ENCODE results near the gene CCDC136.

Gene CCDC136

DNA sequence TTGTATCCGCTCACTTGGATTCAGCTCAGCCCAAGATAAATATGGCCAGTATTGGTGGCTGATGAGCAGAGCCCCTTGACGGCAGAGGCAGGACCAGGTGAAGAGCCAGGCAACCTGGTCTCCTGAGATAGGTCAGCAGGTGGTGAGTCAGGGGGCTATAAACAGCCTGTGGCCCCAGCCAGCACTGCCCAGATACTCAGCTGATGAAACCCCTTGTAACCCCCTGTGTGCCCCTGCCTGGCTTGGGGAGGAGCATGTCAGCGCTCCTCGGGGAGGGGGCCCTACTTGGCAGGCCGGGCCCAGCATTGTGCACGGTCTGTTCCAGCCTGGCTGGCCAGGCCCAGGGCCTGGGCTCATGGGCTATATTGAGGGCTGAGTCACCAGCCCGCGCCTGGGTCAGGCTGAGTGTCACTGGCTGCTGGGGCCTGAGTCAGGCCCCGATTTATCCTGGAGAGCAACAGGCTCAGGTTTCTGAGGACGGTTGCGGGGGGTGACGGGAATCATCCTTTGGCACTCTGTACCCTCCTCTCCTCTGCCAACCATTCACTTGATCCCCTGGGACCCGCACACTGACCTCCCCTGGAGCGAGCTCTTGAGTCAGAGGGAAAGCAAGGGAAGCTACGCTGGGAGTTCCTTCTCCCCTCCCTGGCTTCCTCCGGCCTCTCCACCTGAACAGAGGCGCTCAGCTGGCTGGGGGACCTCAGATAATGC, 35.6 kb downstream of the CCDC136 start:
- H3K4me3 Mint-ChIP-seq: no peak overlapping the region
- H3K27me3 Mint-ChIP-seq: peaks cover 19% of the 10 kb centered on the region
- H3K27ac Mint-ChIP-seq: no peak overlapping the region
- no peaks in the 10 kb centered on the region for H3K36me3 Mint-ChIP-seq
- ATAC-seq (ENCODE audit: low read depth) (no peak), DNase-seq (ENCODE audit: low spot score in 2 of 2) (no peak)
- peaks cover 14% of the 10 kb centered on the region for H3K4me1 Mint-ChIP-seq
- no peaks in the 10 kb centered on the region for H3K9me3 Mint-ChIP-seq

DNA sequence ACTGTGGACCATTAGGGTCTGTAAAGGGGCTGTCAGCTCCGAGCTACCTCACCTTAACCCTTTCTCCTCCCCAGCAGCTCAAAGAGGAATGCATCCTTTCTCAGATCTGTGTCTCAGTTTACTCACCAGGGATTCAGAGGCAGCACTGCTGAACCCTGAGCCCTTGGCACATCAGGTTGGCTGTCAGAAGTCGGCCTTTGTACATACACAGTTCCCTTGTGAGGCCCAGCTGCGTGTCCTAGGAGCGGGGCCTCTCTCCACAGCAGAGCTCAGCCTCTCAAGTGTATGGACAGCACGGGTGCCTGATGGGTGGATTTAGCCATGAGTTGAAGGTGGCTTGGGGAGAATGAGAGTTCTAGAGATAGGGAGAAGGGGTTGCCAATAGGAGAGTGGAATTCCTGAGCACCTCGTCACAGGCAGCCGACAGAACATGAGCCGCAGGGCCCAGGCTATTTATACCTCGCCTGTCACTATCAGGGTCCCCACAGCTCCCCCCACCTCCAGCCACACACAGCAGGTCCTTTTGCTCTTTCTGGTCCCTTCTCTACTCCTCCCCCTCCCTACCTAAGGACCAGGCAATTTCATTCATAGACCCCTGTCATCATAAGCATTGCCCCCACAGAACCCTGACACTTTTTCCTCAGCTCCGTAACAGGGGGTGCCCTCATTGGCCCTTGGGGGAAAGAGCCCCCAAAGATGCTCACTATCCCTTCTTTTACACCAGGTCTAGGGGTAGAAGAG, 36.4 kb downstream of the CCDC136 start:
- Mint-ChIP-seq H3K4me1 (peaks cover 14% of the 10 kb centered on the region), H3K9me3 (no peaks in the 10 kb centered on the region), H3K4me3 (no peak overlapping the region), H3K36me3 (no peaks in the 10 kb centered on the region), H3K27me3 (peaks cover 18% of the 10 kb centered on the region), H3K27ac (no peak overlapping the region)
- DNase-seq (ENCODE audit: low spot score in 2 of 2) (no peak), ATAC-seq (ENCODE audit: low read depth) (no peak)

DNA sequence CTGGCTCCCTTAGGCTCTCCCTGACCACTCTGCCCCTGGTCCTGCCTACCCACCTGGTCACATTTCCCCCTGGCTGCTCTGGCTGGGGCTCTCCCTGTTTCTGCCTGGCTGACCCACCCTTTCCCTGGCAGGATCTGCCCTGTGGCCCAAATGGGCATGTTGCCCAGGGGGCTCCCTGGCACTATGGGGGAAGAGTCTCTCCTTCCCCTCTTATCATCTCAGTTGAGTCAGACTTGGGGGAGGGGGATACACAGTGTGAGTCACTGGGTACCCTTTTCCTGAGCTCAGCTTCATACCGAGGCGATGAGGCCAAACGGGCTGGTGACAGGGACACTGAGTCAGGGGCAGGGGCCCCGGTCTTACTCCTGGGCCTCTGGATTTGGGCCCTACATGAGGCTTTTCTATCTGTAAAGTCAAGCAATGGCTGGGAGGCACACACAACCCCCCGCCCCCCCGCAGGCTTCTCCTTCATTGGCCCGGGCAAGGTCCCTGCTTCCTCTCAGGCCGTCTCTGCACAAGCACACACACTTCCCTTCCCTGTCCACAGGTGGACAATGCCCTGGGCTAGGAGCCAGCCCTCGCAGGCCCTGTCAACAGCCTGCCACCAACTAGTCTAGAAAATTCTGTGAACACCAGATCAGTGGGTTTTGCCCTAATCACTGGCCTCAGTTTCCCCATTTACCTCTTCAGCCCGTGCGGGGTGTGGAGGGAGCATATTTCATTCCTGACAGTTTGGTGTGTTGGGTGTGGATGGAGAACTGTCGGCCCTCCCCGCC, 37.8 kb downstream of the CCDC136 start:
- Mint-ChIP-seq H3K36me3 (no peaks in the 10 kb centered on the region), H3K27ac (no peak overlapping the region), H3K9me3 (no peaks in the 10 kb centered on the region), H3K4me1 (peaks cover 14% of the 10 kb centered on the region), H3K4me3 (peak overlapping the region; percentile 49), H3K27me3 (peaks cover 18% of the 10 kb centered on the region)
- ATAC-seq (ENCODE audit: low read depth) (no peak), DNase-seq (ENCODE audit: low spot score in 2 of 2) (no peak)

DNA sequence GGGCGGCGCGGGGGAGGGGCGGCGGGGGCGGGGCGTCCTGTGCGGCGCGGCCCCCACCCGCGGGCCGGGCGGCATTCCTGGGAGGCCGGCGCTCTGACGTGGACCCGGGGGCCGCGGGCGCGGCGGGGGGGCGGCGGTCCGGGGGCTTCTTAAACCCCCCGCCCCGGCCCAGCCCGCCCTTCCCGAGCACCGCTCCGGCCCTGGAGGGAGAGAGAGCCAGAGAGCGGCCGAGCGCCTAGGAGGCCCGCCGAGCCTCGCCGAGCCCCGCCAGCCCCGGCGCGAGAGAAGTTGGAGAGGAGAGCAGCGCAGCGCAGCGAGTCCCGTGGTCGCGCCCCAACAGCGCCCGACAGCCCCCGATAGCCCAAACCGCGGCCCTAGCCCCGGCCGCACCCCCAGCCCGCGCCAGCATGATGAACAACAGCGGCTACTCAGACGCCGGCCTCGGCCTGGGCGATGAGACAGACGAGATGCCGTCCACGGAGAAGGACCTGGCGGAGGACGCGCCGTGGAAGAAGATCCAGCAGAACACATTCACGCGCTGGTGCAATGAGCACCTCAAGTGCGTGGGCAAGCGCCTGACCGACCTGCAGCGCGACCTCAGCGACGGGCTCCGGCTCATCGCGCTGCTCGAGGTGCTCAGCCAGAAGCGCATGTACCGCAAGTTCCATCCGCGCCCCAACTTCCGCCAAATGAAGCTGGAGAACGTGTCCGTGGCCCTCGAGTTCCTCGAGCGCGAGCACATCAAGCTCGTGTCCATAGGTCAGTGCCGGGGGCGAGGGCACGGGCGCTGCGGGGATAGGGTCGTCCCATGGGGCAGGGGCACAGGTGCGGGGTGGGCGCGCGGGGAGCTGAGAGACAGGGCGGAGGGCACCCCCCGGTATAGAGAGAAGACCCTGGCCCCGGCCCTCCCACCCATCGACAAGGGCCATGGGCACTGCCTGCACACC, 38.7 kb downstream of the CCDC136 start, which contains the start of gene FLNC:
FLNC (plus strand) TSS at position 176 of the 947 bp plus-strand sequence; CDS start at position 408, 232 bp downstream.
- DNase-seq (ENCODE audit: low spot score in 2 of 2) (peak; percentile 38 to 54), ATAC-seq (ENCODE audit: low read depth) (peak; percentile 62)
- no peak within 1 kb of the TSS for H3K27ac Mint-ChIP-seq
- H3K9me3 Mint-ChIP-seq: no peaks in the 10 kb centered on the region
- peaks cover 14% of the 10 kb centered on the region for H3K4me1 Mint-ChIP-seq
- peak within 1 kb of the TSS; percentile 72 for H3K4me3 Mint-ChIP-seq
- peaks cover 20% of the 10 kb centered on the region for H3K27me3 Mint-ChIP-seq
- H3K36me3 Mint-ChIP-seq: no peaks in the 10 kb centered on the region

DNA sequence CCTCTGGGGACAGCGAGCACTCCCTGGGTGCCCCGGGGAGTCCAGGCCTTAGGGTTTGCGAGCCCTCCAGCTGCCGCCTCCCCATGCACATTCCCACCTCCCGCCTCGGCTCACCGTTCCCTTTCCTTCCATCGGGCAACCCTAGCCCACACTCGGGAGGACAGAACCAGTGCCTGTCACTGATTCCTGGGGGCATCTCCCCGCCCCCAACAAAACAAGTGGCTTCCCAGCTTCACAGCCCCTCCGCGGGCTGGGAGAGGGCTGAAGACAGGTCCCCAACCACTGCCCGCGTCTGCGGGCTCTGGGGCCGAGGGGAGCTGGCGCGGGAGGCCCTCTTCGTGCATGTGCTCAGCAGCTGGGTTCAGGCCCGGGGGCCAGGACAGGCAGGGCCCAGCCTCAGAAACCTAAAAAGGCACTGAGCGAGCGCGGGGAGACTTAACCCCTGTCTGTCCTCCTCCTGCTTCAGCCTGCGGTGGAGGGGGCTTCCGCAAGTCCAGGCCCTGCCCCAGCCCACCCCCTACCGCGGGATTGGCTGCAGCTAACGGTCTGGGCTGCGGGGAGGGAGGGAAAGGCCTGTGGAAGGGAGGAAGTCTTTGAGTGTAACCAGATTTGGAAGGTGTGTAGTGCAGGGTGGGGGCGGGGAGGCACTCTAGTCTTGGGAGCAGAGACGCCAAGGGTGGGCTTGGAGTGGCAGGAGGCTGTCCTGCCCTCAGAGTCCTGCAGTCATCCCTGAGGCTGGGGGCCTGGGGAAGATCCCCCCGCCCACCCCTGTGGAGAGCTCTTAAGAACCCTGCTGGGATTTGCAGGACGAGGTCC, 39.6 kb downstream of the CCDC136 start:
- DNase-seq (ENCODE audit: low spot score in 2 of 2) (peak in 1 of 2 donors; percentile 47), ATAC-seq (ENCODE audit: low read depth) (peak; percentile 44)
- peak overlapping the region; percentile 66 for H3K4me3 Mint-ChIP-seq

DNA sequence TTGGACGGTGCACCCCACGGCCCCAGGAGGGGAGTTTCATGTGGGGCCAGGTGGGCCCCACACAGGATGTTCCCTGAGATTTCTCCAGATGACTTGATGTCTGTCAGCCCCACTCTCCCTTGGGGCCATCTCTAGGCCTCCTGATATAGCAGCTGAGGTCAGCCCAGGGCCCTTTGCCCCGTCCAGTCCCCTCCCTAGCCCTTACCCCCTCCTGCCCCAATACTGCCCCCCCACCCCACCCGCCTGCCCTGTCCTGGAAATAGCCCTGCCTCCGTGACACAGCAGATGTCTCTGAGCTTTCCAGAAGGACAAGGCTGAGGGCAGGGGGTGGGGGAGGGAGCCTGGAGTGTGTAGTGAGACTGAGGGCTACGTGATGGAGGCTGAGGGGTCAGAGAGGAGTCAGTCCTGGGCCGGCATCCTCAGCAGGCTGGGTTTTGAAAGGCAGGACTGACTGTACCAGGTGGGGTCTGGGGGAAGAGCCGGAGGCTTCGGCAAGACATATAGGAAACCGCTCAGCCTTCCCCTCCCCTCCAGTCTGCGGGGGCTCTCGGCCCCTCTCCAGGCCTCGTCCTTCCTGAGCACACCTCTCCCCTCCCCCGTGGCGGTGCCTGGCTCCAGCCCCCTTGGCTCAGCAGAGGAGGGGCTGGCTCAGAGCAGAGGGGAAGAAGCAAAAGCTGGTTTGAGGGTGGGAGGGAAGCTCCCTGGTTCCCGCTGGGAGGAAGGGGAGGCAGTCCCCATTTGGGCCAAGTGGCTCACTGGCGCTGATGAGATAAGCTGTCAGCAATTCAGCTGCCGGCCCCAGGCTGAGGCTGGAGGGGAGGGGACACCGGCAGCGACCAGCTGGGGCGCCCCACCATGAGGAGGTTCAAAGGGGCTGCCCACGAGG, 40.5 kb downstream of the CCDC136 start:
- Mint-ChIP-seq H3K27me3 (peaks cover 16% of the 10 kb centered on the region), H3K9me3 (no peaks in the 10 kb centered on the region), H3K4me1 (peaks cover 14% of the 10 kb centered on the region), H3K4me3 (no peak overlapping the region), H3K36me3 (no peaks in the 10 kb centered on the region), H3K27ac (no peak overlapping the region)
- no peak for ATAC-seq (ENCODE audit: low read depth)
- DNase-seq (ENCODE audit: low spot score in 2 of 2): no peak

More for the DNA sequence above, 39.6 kb downstream of the CCDC136 start:
- Mint-ChIP-seq H3K27me3 (peaks cover 18% of the 10 kb centered on the region), H3K27ac (no peak overlapping the region), H3K4me1 (peaks cover 14% of the 10 kb centered on the region), H3K9me3 (no peaks in the 10 kb centered on the region), H3K36me3 (no peaks in the 10 kb centered on the region)

DNA sequence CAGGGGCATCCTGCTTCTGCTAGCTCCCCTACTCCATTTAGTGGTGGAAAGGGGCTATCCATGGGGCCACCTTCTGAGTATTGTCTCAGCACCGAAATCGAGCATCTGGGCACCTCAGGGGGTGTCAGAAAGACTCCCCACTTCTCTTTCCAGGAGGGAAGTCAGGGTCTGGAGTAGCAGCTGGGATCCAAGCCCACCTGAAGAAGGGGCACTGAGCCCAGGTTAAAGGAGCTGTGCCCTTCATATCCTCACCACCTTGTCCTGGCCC, 41.0 kb downstream of the CCDC136 start:
- H3K4me1 Mint-ChIP-seq: peaks cover 14% of the 10 kb centered on the region
- H3K9me3 Mint-ChIP-seq: no peaks in the 10 kb centered on the region
- ATAC-seq (ENCODE audit: low read depth): no peak
- H3K27ac Mint-ChIP-seq: no peak overlapping the region
- peaks cover 16% of the 10 kb centered on the region for H3K27me3 Mint-ChIP-seq
- no peak for DNase-seq (ENCODE audit: low spot score in 2 of 2)
- H3K36me3 Mint-ChIP-seq: no peaks in the 10 kb centered on the region
- H3K4me3 Mint-ChIP-seq: no peak overlapping the region

DNA sequence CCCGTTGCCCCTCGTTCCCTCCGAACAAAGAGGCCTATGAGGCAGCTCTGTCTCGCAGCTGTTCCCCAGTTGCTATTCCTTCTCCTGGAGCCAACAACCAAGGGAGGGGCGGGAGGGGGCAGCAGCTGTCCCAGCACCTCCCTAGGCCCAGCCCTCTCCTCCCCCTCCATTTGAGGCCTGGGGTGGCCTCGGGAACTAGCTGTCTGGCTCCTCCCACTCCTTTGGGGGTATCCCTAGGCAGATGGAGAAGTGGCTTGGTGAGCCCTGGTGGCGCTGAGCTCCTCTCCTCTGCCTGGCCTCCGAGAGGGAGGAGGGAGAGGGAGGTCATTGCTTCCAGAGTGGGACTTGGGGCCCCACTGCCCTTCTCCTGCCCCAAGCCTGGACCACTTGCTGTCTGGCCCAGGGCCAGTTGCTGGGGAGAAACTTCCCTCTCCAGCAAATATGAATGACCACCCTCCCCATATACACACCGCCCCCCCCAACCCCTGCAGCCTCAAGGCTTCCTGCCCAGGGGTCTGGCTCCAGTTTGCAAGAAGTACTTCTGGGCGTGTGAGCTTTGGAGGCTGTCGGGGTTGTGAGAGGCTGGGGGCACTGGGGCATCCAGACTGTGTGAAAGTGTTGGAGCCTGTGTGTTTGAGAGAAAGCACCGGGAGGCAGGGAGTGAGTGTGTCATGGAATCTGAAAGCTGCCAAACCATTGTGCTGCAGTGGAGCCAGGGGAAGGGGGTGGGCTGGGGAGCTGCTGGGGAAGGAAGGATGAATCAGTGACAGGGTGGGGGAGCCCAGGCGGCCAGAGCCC, 41.6 kb downstream of the CCDC136 start:
- ATAC-seq (ENCODE audit: low read depth) (no peak), DNase-seq (ENCODE audit: low spot score in 2 of 2) (no peak)
- no peak overlapping the region for H3K4me3 Mint-ChIP-seq
- H3K4me1 Mint-ChIP-seq: peaks cover 14% of the 10 kb centered on the region
- no peaks in the 10 kb centered on the region for H3K36me3 Mint-ChIP-seq
- no peak overlapping the region for H3K27ac Mint-ChIP-seq
- H3K9me3 Mint-ChIP-seq: no peaks in the 10 kb centered on the region
- H3K27me3 Mint-ChIP-seq: peaks cover 13% of the 10 kb centered on the region

DNA sequence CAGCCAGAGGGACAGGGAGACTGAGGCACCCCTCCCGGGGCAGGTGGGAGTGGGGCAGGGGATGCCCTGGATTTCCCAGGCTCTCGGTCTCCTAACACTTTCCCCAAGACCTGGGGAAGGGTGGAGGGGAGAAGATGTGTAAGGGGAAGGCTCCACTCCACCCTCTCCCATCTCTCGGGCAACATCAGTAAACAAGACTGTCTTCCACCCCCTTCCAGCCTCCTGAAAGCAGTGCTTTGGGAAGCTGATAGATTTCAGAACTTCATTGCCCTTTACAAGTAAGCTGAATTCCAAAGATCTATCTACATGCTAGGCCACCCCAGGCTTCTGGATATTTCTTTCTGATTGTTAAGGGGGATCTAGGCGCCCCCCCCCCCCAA, 42.2 kb downstream of the CCDC136 start:
- no peaks in the 10 kb centered on the region for H3K36me3 Mint-ChIP-seq
- no peak overlapping the region for H3K27ac Mint-ChIP-seq
- no peak overlapping the region for H3K4me3 Mint-ChIP-seq
- peaks cover 14% of the 10 kb centered on the region for H3K4me1 Mint-ChIP-seq
- ATAC-seq (ENCODE audit: low read depth): no peak
- no peak for DNase-seq (ENCODE audit: low spot score in 2 of 2)
- no peaks in the 10 kb centered on the region for H3K9me3 Mint-ChIP-seq
- peaks cover 13% of the 10 kb centered on the region for H3K27me3 Mint-ChIP-seq

DNA sequence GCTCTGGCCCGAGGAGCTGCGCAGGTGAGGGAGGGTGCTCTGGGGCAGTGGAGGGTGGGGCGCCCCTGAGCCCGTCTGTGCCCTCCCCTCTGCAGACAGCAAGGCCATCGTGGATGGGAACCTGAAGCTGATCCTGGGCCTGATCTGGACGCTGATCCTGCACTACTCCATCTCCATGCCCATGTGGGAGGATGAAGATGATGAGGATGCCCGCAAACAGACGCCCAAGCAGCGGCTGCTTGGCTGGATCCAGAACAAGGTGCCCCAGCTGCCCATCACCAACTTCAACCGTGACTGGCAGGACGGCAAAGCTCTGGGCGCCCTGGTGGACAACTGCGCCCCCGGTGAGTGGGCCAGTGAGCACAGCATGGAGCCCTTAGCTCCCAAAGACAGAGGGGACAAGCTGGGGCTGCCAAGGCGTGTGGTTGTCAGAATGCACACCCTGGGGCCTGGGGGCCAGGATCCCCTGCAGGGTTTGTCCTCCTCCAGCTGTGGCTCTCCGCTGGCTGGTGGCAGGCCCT, 43.5 kb downstream of the CCDC136 start:
- Mint-ChIP-seq H3K36me3 (no peaks in the 10 kb centered on the region), H3K9me3 (no peaks in the 10 kb centered on the region), H3K4me1 (peaks cover 8% of the 10 kb centered on the region), H3K27me3 (peaks cover 6% of the 10 kb centered on the region), H3K27ac (no peak overlapping the region), H3K4me3 (no peak overlapping the region)
- ATAC-seq (ENCODE audit: low read depth): no peak
- DNase-seq (ENCODE audit: low spot score in 2 of 2): no peak

DNA sequence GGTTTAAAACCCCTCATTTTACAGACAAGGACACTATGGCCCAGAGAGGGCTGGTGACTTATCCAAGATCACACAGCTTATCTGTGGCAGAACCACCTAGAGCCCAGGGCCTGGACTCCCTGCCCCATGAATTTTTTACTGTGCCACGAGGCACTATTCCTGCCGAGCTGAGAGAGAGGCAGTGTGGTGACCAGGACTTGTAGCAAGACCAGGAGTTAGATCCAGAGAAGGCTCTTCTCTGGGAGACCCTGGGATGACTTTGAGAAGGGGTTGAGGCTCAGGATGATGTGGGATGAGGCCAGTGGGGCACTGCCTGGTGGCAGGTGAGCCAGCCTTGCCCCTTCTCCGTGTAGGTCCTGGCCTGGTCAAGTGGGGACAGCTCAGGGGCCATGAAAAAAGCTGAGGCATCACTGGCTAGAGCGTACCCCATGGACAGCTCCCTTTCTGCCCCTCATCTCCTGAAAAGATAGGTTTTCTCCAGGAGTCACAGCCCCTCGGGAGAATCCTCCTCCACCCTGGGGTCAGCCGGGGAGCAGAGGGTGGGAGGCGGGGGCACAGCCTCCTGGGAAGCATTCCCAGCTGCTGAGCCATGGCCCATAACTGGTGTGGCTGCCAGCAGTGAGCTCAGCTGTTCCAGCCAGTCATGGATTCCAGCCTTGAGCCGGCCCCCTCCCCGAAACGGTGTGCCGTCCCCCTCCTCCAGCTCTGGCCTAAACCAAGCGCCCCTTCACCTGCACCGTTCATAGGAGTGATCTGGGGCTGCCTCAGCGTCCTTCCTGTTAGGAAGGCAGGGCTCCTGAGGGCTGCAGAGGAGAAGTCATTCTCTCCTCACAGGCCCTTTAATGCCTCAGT, 44.2 kb downstream of the CCDC136 start:
- DNase-seq (ENCODE audit: low spot score in 2 of 2): no peak
- Mint-ChIP-seq H3K4me3 (no peak overlapping the region), H3K27me3 (peaks cover 3% of the 10 kb centered on the region), H3K36me3 (no peaks in the 10 kb centered on the region), H3K4me1 (peaks cover 5% of the 10 kb centered on the region), H3K9me3 (no peaks in the 10 kb centered on the region), H3K27ac (no peak overlapping the region)
- ATAC-seq (ENCODE audit: low read depth): no peak

Measured in memory B cell (primary cell).